ENCODE results near the gene TARDBP. TPM values are rescaled to one million over a fixed set of nuclear protein-coding genes. Genes with fewer than 3 reads are reported as not detected.

Gene TARDBP
- total and polyA plus RNA-seq, 10 donors: 88.0 to 243 (median 129) TPM

GRCh38 chr1:11064942-11065341 lies 52.5 kb downstream of the TARDBP start:
- Histone ChIP-seq H3K27ac (no peak overlapping the region), H3K4me1 (peaks cover 8 to 28% (median 17%) of the 10 kb centered on the region in 6 donors), H3K4me3 (no peak overlapping the region), H3K36me3 (peaks cover 0 to 70% (median 52%) of the 10 kb centered on the region in 6 donors), H3K27me3 (replicated peaks in 1 of 7) (no peaks in the 10 kb centered on the region), H3K9me3 (peaks cover 0 to 5% (median 0%) of the 10 kb centered on the region in 8 donors)
- intact Hi-C loops (cut with DNase I; ENCODE audit: low total_unique reads): no loop called here
- WGBS, 5 donors: 95 to 100% (median 96%) methylated on average over 3 of the region's 3 CpGs
- peak; percentile 6 for DNase-seq
- TF ChIP-seq POLR2AphosphoS5 (IDR thresholded peaks at IDR 0.05) (no peak), POLR2A (IDR thresholded peaks at IDR 0.05) (no peak), CTCF (IDR thresholded peaks at IDR 0.05 in 8 of 11, conservative IDR thresholded peaks at IDR 0.05 in 3 of 11) (no peak)

GRCh38 chr1:11065796-11066195 lies 53.3 kb downstream of the TARDBP start:
- 96 to 100% (median 97%) methylated on average over 1 of the region's 1 CpG for WGBS, 5 donors
- Histone ChIP-seq H3K9me3 (peaks cover 0 to 5% (median 0%) of the 10 kb centered on the region in 8 donors), H3K4me1 (peaks cover 5 to 22% (median 11%) of the 10 kb centered on the region in 6 donors), H3K27me3 (replicated peaks in 1 of 7) (no peaks in the 10 kb centered on the region), H3K27ac (no peak overlapping the region), H3K36me3 (peaks cover 0 to 79% (median 60%) of the 10 kb centered on the region in 6 donors), H3K4me3 (no peak overlapping the region)
- intact Hi-C loops (cut with DNase I; ENCODE audit: low total_unique reads): no loop called here
- no peak for TF ChIP-seq POLR2A (IDR thresholded peaks at IDR 0.05)
- no peak for TF ChIP-seq POLR2AphosphoS5 (IDR thresholded peaks at IDR 0.05)
- DNase-seq: no peak

GRCh38 chr1:11067716-11068599 lies 55.5 kb downstream of the TARDBP start:
- peaks cover 0 to 2% (median 0%) of the 10 kb centered on the region in 6 donors for H3K4me1 ChIP-seq
- no peak for TF ChIP-seq POLR2A (IDR thresholded peaks at IDR 0.05)
- TF ChIP-seq POLR2AphosphoS5 (IDR thresholded peaks at IDR 0.05): peak in 1 of 3 donors; percentile 8
- TF ChIP-seq CTCF (IDR thresholded peaks at IDR 0.05 in 8 of 11, conservative IDR thresholded peaks at IDR 0.05 in 3 of 11): no peak
- H3K4me3 ChIP-seq: no peak overlapping the region
- peaks cover 4 to 100% (median 81%) of the 10 kb centered on the region in 6 donors for H3K36me3 ChIP-seq
- peak; percentile 60 for DNase-seq
- H3K27me3 ChIP-seq (replicated peaks in 1 of 7): no peaks in the 10 kb centered on the region
- no peak overlapping the region for H3K27ac ChIP-seq
- intact Hi-C loops (cut with DNase I; ENCODE audit: low total_unique reads): no loop called here
- peaks cover 0 to 5% (median 0%) of the 10 kb centered on the region in 8 donors for H3K9me3 ChIP-seq
- WGBS, 5 donors: 91 to 95% (median 93%) methylated on average over 17 to 18 of the region's 18 CpGs

- no peak for TF ChIP-seq CTCF (IDR thresholded peaks at IDR 0.05 in 8 of 11, conservative IDR thresholded peaks at IDR 0.05 in 3 of 11)
- no peak for TF ChIP-seq POLR2A (IDR thresholded peaks at IDR 0.05)
- no peak for TF ChIP-seq POLR2AphosphoS5 (IDR thresholded peaks at IDR 0.05)
- Histone ChIP-seq H3K9me3 (peaks cover 0 to 5% (median 0%) of the 10 kb centered on the region in 8 donors), H3K36me3 (peaks cover 4 to 100% (median 90%) of the 10 kb centered on the region in 6 donors), H3K4me1 (no peaks in the 10 kb centered on the region), H3K27ac (no peak overlapping the region), H3K27me3 (replicated peaks in 1 of 7) (no peaks in the 10 kb centered on the region), H3K4me3 (no peak overlapping the region)
- WGBS, 5 donors: 90 to 96% (median 95%) methylated on average over 17 of the region's 17 CpGs
- peak; percentile 41 for DNase-seq
- intact Hi-C loops (cut with DNase I; ENCODE audit: low total_unique reads): no loop called here
Measured at GRCh38 chr1:11068600-11069473, 56.4 kb downstream of the TARDBP start.
